GM12878 (cell line): ENCODE data around the gene PCID2. TPM values are rescaled to one million over a fixed set of nuclear protein-coding genes. Genes with fewer than 3 reads are reported as not detected.
A peak's percentile ranks its signal among the peaks of the same experiment; 100 is the strongest.

Source experiments
- ATAC-seq: fragments of 200-7000 bp; cut with Tn5 transposase; 3 replicates; pipeline ENCODE4 v1.9.1; 2020; ENCODE audit warnings: mild to moderate bottlenecking, moderate library complexity
- BruUV-seq: library from RNA; stranded (reverse); fragments of 400-500 nt; replicated peaks from 2 replicates; lab custom pipeline; 2021; lab: Mats Ljungman, UMichigan
- CTCF ChIA-PET: fragments of 300-600 bp; sonication (Branson Sonifier 250); formaldehyde crosslinking; extraction: SDS; loops from one replicate; lab custom pipeline; 2021; ENCODE audit warnings: inconsistent platforms; lab: Yijun Ruan, JAX
- POLR2A ChIA-PET: fragments of 350-600 bp; formaldehyde crosslinking; extraction: SDS; loops from one replicate; lab custom pipeline; 2021; ENCODE audit warnings: inconsistent platforms; lab: Charles Lee
- RAD21 ChIA-PET: fragments of 300-600 bp; sonication (Branson Sonifier 250); formaldehyde crosslinking; loops from one replicate; lab custom pipeline; 2023; ENCODE audit warnings: antibody characterized with exemption; ENCODE audit not compliant: unreplicated experiment; lab: Charles Lee
- SMC1A ChIA-PET: fragments of 300-600 bp; sonication (Branson Sonifier 250); formaldehyde crosslinking; loops from one replicate; lab custom pipeline; 2023; ENCODE audit not compliant: unreplicated experiment, uncharacterized antibody; lab: Charles Lee
- DNase-seq: peaks from one replicate; pipeline ENCODE4 v3.0.0-alpha.2; 2011; ENCODE audit warnings: low read depth, low spot score
- FAIRE-seq: peaks from 3 replicates; lab custom pipeline; 2011; peaks lifted over from hg19 to GRCh38; lab: Jason Lieb, UNC
- H2AFZ ChIP-seq: 2 replicates; pipeline ENCODE4 v1.6.0; 2011; ENCODE audit warnings: low read depth, low read length, control low read depth; ENCODE audit not compliant: control insufficient read depth
- H3K27ac ChIP-seq: 2 replicates; pipeline ENCODE4 v1.5.1; 2011; ENCODE audit warnings: control low read depth; ENCODE audit not compliant: control insufficient read depth, insufficient read depth
- H3K27me3 ChIP-seq, 2 experiments: replicated peaks in 1 of 2; 2 replicates each; pipeline versions ENCODE4 v1.6.0 to v1.6.1; 2011; ENCODE audit warnings: low read length in 1 of 2; ENCODE audit not compliant: control insufficient read depth in 2 of 2, insufficient read depth in 2 of 2
- H3K36me3 ChIP-seq, 2 experiments: 2 replicates each; pipeline ENCODE4 v1.5.1; 2011; ENCODE audit warnings: low read length in 1 of 2; ENCODE audit not compliant: control insufficient read depth in 2 of 2, insufficient read depth in 2 of 2
- H3K4me1 ChIP-seq: 2 replicates; pipeline ENCODE4 v1.6.1; 2011; ENCODE audit warnings: mild to moderate bottlenecking, low read length, moderate library complexity, mixed read lengths; ENCODE audit not compliant: control insufficient read depth, insufficient read depth
- H3K4me2 ChIP-seq: 2 replicates; pipeline ENCODE4 v1.6.0; 2011; ENCODE audit warnings: control low read depth; ENCODE audit not compliant: control insufficient read depth, insufficient read depth
- H3K4me3 ChIP-seq: fragments of 200-600 bp; sonication (generic); 2 replicates; pipeline ENCODE4 v1.5.1; 2016
- H3K79me2 ChIP-seq: 2 replicates; pipeline ENCODE4 v1.6.0; 2011; ENCODE audit warnings: low read length; ENCODE audit not compliant: control insufficient read depth, insufficient read depth
- H3K9ac ChIP-seq: 2 replicates; pipeline ENCODE4 v1.8.0; 2011; ENCODE audit warnings: low read length, control low read depth, mixed read lengths; ENCODE audit not compliant: control insufficient read depth, insufficient read depth
- H3K9me3 ChIP-seq: replicated peaks from 3 replicates; pipeline ENCODE4 v1.5.1; 2011; ENCODE audit warnings: mild to moderate bottlenecking, low read length; ENCODE audit not compliant: control insufficient read depth, insufficient read depth
- H4K20me1 ChIP-seq: 2 replicates; pipeline ENCODE4 v1.6.0; 2011; ENCODE audit not compliant: control insufficient read depth, insufficient read depth
- CEBPB ChIP-seq, 2 experiments: fragments of 150-350 bp in 1 of 2; IDR thresholded peaks; 2 replicates each; pipeline ENCODE4 v1.6.1; 2012 to 2014; ENCODE audit warnings: low read depth in 2 of 2, low read length in 2 of 2, borderline replicate concordance in 1 of 2, inconsistent platforms in 1 of 2
- FOXM1 ChIP-seq: IDR thresholded peaks from 2 replicates; pipeline ENCODE4 v1.6.1; 2012; ENCODE audit warnings: low read depth, mild to moderate bottlenecking, inconsistent platforms, low read length, moderate library complexity
- GATAD2B ChIP-seq: fragments of 450-650 bp; conservative IDR thresholded peaks from 2 replicates; pipeline ENCODE4 v1.6.1; 2017; ENCODE audit warnings: low read depth, mild to moderate bottlenecking, moderate library complexity
- NFXL1 ChIP-seq: fragments of 450-650 bp; IDR thresholded peaks from 2 replicates; pipeline ENCODE4 v1.6.1; 2017; ENCODE audit warnings: antibody characterized with exemption, mild to moderate bottlenecking, borderline replicate concordance
- ZBTB40 ChIP-seq: fragments of 450-650 bp; IDR thresholded peaks from 2 replicates; pipeline ENCODE4 v1.6.1; 2016; ENCODE audit warnings: mild to moderate bottlenecking, moderate library complexity, borderline replicate concordance
- WGBS: methylation state at CpG from one replicate; pipeline ENCODE4 v1.1.6; 2016; ENCODE audit warnings: low lambda C conversion rate; ENCODE audit not compliant: insufficient replicate concordance, insufficient coverage; ENCODE audit errors: missing lambda C conversion rate; 5-methylcytosine and 5-hydroxymethylcytosine counted together
- in situ Hi-C: fragments of 300-500 bp; cut with MboI; formaldehyde crosslinking; loops from 9 replicates; pipeline ENCODE4 v1.14.3; 2018; ENCODE audit warnings: mixed read lengths
- intact Hi-C: fragments of 100-400 bp; cut with micrococcal nuclease; formaldehyde crosslinking; loops from one replicate; pipeline ENCODE4 v1.14.2; 2022; ENCODE audit not compliant: unreplicated experiment
- polyA plus RNA-seq, 11 experiments: library from polyadenylated mRNA; depleted of rRNA in 4 of 11; unstranded in 6 of 11; stranded (reverse) in 5 of 11; fragments of >200 nt; fragmentation: Nextera tagmentation in 4 of 11; fragmentation: Illumina TruSeq in 1 of 11; extraction: Ambion mirVana in 4 of 11; extraction: Trizol in 1 of 11; gene quantifications; 1 replicate in 1 of 11; 2 replicates in 10 of 11; pipeline versions ENCODE4 v1.2.1 to v1.2.3, GENCODE V29; 2011 to 2016; ENCODE audit warnings: inconsistent platforms in 2 of 11, missing spikeins in 2 of 11, low read depth in 1 of 11
- total RNA-seq, 4 experiments: library from RNA; depleted of rRNA in 3 of 4; stranded (reverse); fragments of >200 nt in 3 of 4; fragmentation: Illumina TruSeq in 1 of 4; extraction: Trizol in 1 of 4; gene quantifications; 2 replicates each; pipeline versions ENCODE4 v1.2.1 to v1.2.3, GENCODE V29; 2013 to 2021

Gene PCID2
- total and polyA plus RNA-seq, 10 of the 15 experiments (the other 5 are each of a cell fraction or from before 2014, with no cell fraction given): 37.0 to 98.1 (median 58.3) TPM

GRCh38 chr13:113158946-113159345, 49.5 kb downstream of the PCID2 start:
- POLR2A ChIA-PET: no interaction called here
- SMC1A ChIA-PET: no interaction called here

DNA sequence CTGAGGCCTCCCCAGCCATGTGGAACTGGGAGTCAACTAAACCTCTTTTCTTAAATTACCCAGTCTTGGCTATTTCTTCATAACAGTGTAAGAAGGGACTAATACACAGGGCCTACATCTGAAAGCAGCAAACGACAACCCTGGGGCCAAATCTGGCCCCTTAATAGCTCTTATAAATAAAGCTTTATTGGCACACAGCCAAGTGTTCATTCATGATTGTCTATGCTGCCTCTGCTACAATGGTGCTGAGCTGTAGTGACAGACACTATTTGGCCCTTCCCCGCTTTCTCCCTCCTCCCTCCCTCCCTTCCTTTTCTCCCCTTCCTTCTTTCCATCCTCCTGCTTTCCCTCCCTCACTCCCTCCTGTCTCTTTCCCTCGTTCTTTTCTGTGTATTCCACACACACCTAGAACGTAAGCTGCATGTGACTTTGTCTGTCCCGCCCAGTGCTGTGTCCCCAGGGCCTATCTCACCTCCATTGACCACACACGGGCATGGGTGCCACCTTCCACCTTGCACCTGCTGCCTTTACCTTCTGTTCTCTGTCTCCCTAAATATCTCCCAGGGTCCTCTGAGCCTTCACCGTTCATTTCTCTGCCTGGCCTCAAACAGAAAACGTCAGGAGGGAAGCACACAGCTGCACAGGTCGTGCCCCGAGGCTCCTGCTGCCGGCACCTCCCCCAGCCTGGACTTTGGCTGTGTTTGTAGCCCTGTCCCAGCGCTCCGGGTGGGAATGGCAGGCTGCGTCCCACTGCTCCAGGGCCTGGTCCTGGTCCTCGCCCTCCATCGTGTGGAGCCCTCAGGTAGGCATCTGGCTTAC, 50.3 kb downstream of the PCID2 start, which contains the start of gene PROZ:
TSS of gene PROZ (plus strand) at position 720 of the 819 bp plus-strand sequence. CDS start at position 733, 13 bp downstream.
- intact Hi-C loops: no loop called here
- no peak within 1 kb of the TSS for H3K4me2 ChIP-seq
- RAD21 ChIA-PET: no interaction called here
- no peak within 1 kb of the TSS for H3K4me3 ChIP-seq
- no peak within 1 kb of the TSS for H3K27ac ChIP-seq
- TF ChIP-seq ZBTB40: peak; percentile 36; the same call in 1 of the 2 replicates
- TF ChIP-seq GATAD2B: no peak
- peaks cover 0 to under 1% of the 10 kb centered on the region in 2 experiments; a peak in 1 of 4 replicates for H3K27me3 ChIP-seq
- peaks cover 4% of the 10 kb centered on the region for H3K4me1 ChIP-seq
- H3K9ac ChIP-seq: no peak within 1 kb of the TSS
- WGBS: 41% methylated on average over 16 of the region's 16 CpGs
- no peaks in the 10 kb centered on the region for H3K79me2 ChIP-seq
- no TSS peak for BruUV-seq
- no peak for FAIRE-seq
- in situ Hi-C loops: no loop called here
- no peaks in the 10 kb centered on the region for H3K36me3 ChIP-seq
- CTCF ChIA-PET: no interaction called here
- SMC1A ChIA-PET: no interaction called here
- H2AFZ ChIP-seq: no peak within 1 kb of the TSS
- no peak for ATAC-seq
- peaks cover 6% of the 10 kb centered on the region; the same call in 1 of the 3 replicates for H3K9me3 ChIP-seq
- DNase-seq: no peak
- POLR2A ChIA-PET: no interaction called here
- H4K20me1 ChIP-seq: no peaks in the 10 kb centered on the region

More at GRCh38 chr13:113158946-113159345, 49.5 kb downstream of the PCID2 start:
- Histone ChIP-seq H3K4me2 (no peak overlapping the region), H3K9ac (no peak overlapping the region), H3K79me2 (no peaks in the 10 kb centered on the region), H3K27me3 (no peaks in the 10 kb centered on the region), H3K27ac (no peak overlapping the region), H3K4me3 (no peak overlapping the region), H4K20me1 (no peaks in the 10 kb centered on the region), H2AFZ (no peak overlapping the region), H3K9me3 (peaks cover 6% of the 10 kb centered on the region; the same call in 1 of the 3 replicates), H3K36me3 (no peaks in the 10 kb centered on the region), H3K4me1 (no peaks in the 10 kb centered on the region)
- FAIRE-seq: no peak
- no peak for DNase-seq
- BruUV-seq: no TSS peak
- TF ChIP-seq NFXL1: no peak
- TF ChIP-seq FOXM1: no peak
- TF ChIP-seq CEBPB (IDR thresholded peaks at IDR 0.05; ENCODE audit: borderline replicate concordance in 1 of 2, low read depth in 2 of 2, low read length in 2 of 2): no peak
- intact Hi-C loops (no loop called here), in situ Hi-C loops (no loop called here)
- WGBS: 25% methylated on average over 5 of the region's 7 CpGs
- CTCF ChIA-PET: no interaction called here
- RAD21 ChIA-PET: no interaction called here
- ATAC-seq: no peak
